GM12878 (cell line): ENCODE data around the gene RSPO3.
"Not testable (repeated sequence)": the region's sequence is repeated elsewhere in the genome, so short reads cannot be mapped to it uniquely, and the experiment has no call there.

Source experiments
- ELK1 ChIP-seq: IDR thresholded peaks from 2 replicates; pipeline ENCODE4 v1.6.1; 2012; ENCODE audit warnings: low read depth, low read length, improper control_type of control experiment
- HCFC1 ChIP-seq: fragments of 150-350 bp; IDR thresholded peaks from 2 replicates; pipeline ENCODE4 v1.6.1; 2014; ENCODE audit warnings: low read length
- MXI1 ChIP-seq: fragments of 150-350 bp; IDR thresholded peaks from 2 replicates; pipeline ENCODE4 v1.6.1; 2011; ENCODE audit warnings: low read depth, mild to moderate bottlenecking, inconsistent platforms, low read length, improper control_type of control experiment
- POLR2AphosphoS2 ChIP-seq: IDR thresholded peaks from 2 replicates; pipeline ENCODE4 v1.6.1; 2011; ENCODE audit warnings: low read depth, mild to moderate bottlenecking, low read length, improper control_type of control experiment, moderate library complexity
- POLR2AphosphoS5 ChIP-seq: IDR thresholded peaks from 2 replicates; pipeline ENCODE4 v1.6.1; 2011; ENCODE audit warnings: mild to moderate bottlenecking, low read length, inconsistent platforms
- RAD21 ChIP-seq: IDR thresholded peaks from 2 replicates; pipeline ENCODE4 v1.6.1; 2011; ENCODE audit warnings: mild to moderate bottlenecking, low read depth, low read length, moderate library complexity; ENCODE audit not compliant: insufficient read depth

- TF ChIP-seq POLR2AphosphoS5, POLR2AphosphoS2, MXI1, HCFC1, ELK1, RAD21: not testable (repeated sequence)
Observed at GRCh38 chr6:127214531-127214930, 96.1 kb downstream of the RSPO3 start.
